ENCODE data around the gene LCE3A.
"Not testable (repeated sequence)": the region's sequence is repeated elsewhere in the genome, so short reads cannot be mapped to it uniquely, and the experiment has no call there.

The LCE3A gene, protein sequence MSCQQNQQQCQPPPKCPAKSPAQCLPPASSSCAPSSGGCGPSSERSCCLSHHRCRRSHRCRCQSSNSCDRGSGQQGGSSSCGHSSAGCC

DNA sequence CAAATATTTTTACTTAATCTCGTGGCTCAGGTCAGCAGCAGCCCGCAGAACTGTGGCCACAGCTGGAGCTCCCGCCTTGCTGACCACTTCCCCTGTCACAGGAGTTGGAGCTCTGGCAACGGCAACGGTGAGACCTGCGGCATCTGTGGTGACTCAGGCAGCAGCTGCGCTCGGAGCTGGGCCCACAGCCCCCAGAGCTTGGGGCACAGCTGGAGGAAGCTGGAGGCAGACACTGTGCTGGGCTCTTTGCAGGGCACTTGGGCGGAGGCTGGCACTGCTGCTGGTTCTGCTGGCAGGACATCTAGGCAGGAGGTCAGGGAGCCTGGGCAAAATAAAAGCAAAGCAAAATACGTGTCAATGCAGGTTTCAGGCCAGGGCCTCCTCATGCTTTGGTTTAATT, at the start of gene LCE3A:
LCE3A (minus strand) TSS at position 301 of the 400 bp plus-strand sequence; CDS start at position 301, 0 bp downstream.
- peak in 1 of 3 donors; percentile 5 for DNase-seq

DNA sequence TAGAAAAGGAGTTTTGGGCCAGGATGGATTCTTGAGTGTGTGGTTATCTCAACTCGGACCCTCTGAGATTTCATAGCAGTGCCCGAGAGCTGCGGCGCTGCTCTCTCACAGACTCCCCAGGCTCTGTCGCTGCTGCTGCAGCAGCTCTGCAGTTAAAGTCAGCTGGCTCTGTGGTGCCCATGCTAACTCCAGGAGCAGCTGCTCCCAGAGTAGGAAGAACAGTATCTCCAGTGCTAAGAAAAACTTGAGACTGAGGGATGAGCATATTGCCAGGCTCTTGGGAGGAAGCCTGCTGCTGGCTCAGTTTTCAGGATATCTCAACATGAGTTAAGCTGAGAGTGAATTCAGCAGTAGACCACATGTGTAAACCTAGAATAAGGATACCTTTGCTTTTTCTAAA, 44.7 kb upstream of the LCE3A start:
- no peak for DNase-seq

DNA sequence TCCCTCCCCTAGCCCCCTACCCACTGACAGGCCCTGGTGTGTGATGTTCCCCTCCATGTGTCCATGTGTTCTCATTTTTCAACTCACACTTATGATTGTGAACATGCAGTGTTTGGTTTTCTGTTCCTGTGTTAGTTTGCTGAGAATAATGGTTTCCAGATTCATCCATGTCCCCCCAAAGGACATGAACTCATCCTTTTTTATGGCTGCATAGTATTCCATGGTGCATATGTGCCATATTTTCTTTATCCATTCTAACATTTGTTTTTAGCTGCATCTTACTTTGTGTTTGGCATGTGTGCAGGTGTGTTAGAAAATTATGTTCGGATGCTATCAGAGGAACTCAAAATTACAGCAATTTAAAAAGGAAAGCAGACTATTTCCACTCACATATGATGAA, 43.3 kb upstream of the LCE3A start:
- not testable (repeated sequence) for DNase-seq

DNA sequence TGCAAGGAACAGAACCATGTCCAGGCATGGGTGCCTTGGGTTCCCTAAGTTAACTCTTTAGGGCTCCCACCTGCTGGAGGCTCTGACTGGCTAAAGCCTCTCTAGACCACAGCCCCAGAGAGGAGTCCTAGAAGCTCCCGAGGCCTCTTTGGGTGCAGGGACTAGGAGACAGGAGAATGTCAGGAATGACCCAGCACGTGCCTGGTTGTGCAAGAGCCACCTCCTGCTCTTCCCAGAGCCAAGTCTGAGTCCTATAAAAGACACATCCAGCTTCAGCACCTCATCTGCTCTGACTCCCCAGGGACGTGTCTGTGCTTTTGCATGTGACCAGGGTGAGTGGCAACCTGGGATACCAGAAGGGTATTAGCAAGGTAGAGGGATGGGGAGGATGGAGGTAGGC, 40.2 kb upstream of the LCE3A start, which contains the start of gene LCE2D:
LCE2D (plus strand) TSS at position 283 of the 400 bp plus-strand sequence. CDS start 726 bp downstream, outside the sequence.
- no peak for DNase-seq

DNA sequence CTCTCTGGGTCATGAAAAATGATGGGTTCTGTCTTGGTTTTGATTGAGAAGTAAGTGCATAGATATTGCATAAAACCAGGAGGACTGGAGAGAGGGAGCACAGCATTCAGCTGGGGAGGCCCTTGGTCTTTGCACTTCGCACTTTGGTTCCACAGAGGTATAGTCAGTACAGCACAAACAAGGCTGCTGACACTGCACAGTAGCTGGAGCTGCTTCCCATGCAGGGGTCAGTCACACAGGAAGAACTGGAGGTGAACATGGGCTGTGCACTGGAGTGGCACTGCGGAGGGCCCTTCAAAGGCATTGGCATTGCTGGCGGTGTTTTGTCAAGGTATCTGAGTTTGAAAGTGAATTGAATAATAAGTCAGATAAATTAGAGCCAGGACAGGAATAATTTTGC, 35.7 kb upstream of the LCE3A start:
- no peak for DNase-seq

DNA sequence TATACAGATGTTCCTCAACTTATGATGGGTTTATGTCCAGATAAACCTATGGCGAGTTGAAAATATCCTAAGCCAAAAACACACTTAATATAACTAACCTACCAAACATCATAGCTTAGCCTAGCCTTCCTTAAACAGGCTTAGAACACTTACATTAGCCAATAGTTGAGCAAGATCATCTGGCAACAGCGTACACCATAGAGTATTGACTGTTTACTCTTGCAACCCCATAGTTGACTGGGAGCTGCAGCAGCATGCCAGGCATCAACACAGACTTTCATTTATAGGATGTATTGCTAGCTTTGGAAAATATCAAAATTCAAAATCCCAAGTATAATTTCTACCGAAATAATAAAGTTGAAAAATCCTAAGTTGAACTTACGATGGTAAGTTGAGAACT, 34.8 kb upstream of the LCE3A start:
- DNase-seq = no peak

DNA sequence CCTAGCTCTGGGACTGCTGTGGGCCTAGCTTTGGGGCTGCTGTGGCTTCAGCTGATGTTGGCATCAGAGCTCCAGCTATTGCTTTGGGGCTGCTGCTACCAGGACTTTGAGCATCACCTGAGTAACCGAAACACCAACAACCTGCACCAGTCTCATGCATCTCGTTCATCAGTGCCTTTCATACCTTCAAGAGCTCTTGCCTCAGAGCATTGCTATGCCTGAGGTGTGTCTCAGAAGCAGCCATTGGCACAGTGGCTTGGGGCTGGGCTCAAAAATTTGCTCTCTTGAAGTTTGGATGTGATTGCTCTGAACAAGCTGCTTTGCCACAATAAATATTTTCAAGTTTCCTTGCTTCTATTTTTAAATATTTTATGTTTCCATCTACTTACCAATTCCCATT, 33.6 kb upstream of the LCE3A start:
- no peak for DNase-seq

DNA sequence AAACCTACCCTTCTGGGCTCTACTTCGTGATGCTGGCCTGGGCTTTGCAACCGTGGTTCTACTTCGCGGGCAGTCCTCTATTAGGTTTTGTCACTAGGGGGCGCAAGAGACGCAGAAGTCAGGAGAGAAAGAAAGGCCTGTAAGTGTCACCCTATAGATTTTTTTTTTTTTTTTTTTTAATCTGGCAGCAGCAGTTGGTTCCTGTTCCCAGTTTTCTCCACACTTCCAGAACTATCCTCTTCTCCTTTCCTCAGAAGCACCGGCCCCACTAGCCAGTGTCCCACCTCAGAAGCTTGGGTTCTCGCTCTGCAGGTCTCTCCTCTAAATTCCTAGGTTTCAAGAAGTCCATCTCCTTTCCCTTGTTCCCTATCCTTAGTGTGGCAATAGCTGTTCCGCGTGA, 31.2 kb upstream of the LCE3A start:
- DNase-seq = peak; percentile 71 to 83 (median 78)

DNA sequence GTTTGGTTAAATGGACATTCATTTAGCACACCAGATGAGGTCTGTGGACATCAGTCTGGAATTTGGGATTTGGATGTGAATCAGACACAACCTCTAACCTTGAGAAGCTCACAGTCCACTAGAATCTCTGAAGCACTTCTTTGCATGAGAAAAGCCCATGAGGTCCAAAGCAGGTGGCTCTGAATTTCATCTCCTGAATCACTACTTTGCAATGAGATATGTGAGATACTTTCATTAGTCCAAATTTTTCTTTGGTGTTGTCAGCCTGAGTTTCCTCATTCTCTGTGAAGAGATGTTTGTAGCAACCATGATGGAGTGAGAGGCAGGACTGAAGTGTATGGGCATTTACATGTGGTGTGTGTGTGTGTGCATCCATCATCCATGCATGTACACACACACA, 23.8 kb upstream of the LCE3A start:
- DNase-seq = no peak

DNA sequence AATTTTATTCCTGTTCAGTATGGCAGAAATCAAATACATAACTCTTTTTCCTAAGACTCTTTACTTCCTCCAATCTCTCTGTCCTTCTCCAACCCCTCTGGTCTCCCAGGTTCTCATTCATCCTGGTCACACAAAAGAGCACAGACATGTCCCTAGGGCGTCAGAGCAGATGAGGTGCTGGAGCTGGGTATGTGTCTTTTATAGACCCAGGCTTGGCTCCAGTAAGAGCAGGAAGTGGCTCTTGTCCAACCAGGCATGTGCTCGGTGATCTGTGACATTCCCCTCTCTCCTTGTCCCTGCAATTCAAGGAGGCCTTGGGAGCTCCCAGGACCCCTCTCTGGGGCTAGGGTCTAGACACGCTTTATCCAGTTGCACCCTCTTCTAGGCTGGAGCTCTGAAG, 22.2 kb upstream of the LCE3A start:
- DNase-seq = no peak

DNA sequence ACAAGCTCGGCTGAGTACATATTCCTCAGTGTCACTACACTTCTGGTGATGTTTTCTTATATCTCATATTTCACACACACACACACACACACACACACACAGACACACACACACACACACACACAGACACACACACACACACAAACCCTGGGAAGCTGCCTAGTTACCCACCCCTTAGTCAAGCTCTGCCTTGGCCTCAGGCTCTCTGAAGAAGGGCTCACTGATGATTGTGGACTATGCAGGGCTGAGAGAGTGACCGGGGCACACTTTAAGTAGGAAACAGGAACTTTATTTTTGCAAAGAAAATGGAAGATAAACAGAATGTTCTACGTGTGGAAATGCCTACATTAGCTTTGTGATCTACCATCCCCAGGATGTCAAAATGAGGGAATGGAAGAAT, 21.0 kb upstream of the LCE3A start:
- DNase-seq = no peak

DNA sequence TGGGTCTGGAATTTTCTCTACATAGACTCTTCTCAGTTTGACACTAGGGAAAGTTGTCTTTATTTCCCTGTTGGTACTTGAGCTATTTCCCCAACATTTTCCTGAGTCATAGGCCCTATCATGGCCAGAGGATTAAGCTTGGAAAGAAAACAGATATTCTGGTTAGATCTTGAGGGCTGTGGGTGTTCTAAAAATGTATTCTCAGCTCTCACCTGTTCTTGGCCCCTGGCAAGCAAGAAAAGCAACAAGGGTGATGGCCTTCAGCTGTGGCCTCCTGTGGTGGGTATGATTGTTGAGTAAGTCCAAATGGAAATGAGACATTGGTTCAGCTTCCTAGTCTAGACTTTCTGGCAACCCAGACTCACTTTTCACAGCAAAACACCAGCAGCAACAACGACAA, 17.4 kb upstream of the LCE3A start:
- DNase-seq = no peak

DNA sequence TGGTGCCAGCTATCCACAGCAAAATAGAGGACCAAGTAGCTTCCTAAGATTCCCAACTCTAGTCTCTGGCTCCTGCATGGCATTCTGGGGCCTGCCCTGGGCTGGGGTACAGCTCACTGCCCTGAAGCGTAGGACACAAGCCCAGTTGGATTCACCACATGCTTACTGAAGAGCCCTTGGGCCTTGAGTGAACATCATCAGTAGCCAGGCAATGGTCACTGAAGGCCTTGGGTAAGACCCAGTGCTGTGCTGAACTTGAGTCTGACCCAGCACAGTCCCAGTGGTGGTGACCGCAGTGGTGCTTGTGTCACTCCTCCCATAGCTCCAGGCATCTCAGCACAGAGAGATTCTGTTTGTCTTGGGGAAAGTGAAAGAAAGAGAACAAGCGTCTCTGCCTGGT, 7.7 kb upstream of the LCE3A start:
- no peak for DNase-seq

DNA sequence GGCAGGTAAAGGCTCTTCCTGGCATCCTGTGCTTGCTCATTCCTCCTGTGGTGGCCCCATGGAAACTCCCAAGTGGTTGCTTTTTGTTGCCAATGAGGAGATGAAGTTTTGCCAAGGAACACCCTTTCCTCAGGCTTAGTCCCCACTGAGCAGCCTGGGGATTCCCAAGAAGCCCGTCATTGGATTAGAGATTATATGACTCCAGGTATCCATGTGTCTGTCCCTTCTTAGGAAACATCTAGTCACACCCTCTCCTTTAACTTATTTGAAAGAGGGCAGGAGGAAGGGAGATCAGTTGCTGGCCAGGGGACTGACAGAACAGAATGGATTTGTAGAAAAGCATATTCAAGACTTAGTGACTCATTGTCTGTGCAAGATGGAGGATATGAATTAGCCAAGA, 3.8 kb upstream of the LCE3A start:
- no peak for DNase-seq

DNA sequence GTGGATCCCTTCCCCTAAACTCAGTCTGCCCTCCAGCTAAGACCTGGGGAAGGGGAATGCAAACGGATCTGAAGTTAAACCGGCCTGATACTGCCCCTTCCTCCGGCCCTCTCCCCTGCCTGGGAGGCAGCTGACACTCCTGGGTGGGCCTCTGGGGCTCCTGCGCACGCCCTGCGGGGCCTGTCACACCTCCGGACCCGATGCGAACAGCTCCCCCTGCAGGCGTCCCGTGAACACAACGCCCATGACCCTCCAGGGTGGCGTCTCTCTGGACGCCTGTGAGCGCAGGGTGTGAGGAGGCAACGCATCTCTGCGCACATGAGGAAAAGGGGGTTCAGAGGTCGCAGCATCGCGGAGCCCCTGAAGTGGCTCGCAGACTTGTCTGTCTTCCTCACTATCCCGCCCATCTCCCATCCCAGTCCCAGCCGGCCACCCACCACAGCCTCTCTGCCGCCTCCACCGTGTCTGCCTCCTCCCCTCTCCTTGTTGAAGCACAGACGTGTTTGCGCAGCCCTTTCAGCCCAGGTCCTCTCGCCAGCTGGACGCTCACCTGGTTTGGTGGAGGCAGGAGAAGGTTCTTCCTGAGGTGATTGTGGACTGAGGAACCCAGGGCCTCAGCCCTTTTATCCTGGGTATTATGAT, 421 bp upstream of the LCE3A start:
- peak in 2 of 3 donors; percentile 9 to 34 for DNase-seq

DNA sequence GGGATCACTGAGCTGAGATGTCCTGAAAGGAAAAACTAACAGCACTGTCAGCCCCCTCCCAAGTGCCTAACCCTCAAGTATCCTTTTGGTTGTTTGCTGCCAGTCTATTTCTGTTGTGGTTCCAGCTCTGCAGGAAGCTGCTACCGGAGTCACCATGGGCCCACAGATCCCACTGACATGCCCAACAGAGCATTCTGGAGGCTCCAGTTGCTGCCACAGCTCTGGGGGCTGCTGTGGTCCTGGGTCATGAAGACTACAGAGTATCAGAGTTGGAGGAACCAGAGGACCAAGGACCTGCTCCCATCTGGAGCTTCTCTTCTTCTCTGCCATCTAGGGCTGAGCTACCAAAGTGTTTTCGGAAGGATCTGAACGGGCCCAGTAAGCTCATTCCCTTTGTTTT, 910 bp downstream of the LCE3A start:
- no peak for DNase-seq

DNA sequence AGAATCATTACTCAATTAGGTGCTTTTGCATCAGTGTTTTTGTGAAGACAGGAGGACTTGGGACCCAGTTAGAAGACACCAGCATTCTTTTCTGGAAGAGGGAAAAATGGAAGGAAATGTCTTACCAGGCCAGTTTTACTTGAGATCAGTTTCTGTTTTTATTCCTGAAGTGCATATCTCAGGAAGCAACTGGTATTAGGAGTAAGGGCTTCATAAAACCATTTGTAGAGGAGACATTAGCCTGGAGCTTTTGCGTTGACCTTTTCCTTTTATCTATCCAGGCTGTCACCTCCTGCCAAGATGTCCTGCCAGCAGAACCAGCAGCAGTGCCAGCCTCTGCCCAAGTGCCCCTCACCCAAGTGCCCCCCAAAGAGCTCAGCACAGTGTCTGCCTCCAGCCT, 9.4 kb downstream of the LCE3A start, which contains the start of gene LCE3B:
LCE3B (plus strand) TSS at position 301 of the 400 bp plus-strand sequence; CDS start at position 301, 0 bp downstream.
- no peak for DNase-seq

DNA sequence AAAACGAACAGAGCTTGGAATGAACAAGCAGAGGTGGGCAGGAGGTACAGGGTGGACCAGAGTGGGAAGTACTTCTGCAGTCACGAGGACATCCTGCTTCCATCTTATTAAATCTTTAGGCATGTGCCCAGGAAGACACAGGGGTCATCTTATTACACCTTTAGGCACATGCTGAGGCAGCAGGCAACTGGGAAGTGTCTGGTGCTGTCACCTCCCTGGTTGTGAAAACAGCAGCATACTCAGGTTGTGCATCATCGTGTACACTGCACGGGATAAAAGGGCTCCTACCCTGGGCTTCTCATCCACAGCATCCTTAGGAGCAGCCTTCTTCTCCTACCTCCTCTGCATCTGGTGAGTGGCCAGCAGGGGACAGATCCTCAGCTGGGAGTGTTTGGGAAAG, 23.0 kb downstream of the LCE3A start, which contains the start of gene LCE3C:
LCE3C (plus strand) TSS at position 301 of the 400 bp plus-strand sequence. CDS start 498 bp downstream, outside the sequence.
- DNase-seq = no peak

DNA sequence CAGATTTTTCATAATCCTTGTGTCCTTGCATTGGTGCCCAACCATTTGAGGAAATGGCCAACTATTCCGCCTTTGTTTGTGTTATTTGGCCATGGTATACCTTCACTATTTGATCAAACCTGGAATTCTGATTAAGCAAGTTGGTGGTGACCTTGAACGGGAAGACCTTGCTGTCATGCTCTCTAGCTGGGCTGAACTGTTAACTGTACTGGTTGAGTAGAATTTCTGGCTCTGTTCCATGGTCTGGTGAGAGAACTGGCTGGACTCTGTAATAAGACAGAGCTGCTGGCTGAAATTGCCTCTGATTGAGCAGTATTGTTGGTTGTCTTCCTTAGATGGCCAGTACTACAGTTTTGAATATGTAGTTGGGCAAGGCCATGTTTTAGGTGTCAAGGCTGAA, 25.9 kb downstream of the LCE3A start:
- DNase-seq = no peak

DNA sequence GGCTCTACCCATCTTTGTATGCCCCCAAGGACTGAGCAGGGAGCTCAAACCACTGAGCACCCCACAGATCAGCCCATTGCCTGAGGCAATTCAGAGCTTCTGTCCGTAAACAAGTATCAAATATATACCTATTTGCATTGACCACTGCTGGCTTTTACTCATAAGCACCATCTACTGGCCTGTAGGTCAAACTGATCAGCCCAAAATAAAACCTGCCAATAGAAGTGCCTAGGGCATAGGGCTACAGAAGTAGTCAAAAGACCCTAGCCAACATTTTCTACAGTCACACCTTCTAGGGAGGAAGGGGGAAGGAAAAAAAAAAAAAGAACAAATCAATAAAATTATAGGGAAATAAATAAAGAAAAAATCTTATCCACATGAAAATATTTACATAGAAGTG, 37.3 kb downstream of the LCE3A start:
- no peak for DNase-seq

DNA sequence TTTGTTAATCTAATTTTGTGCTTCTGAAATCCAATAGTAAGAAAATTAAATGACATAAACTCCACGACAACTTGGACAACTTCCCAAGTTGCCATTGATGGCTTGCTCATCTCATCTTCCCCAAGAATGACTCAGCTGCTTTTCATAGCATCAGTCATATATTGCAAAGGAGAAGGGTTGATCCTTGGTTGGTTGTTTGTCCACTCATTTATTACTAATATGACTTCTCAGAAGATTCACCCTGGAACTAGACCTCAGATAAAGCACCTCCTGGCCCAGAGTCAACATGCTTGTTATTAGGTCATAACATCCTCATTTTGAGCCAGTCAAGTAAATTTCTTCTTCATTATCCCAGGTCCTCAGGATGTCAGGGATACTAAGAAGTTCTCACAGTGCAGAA, 40.3 kb downstream of the LCE3A start:
- peak; percentile 4 to 31 (median 9) for DNase-seq

DNA sequence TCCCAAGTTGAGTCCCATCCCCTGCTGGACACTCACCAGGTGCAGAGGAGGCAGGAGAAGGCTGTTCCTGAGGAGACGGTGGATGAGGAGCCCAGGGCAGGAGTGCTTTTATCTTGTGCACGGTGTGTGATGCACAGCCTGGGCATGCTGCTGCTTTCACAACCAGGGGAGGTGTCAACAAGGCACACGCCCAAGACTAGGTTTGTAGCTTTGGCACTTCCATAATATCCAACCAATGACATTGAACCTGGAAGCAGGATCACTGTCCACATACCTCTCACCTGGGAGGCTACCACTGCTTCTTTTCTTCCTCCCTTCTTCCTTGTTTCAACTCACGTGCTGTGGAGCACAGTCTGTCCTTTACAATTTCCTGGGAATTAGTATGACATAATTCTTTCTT, 42.5 kb downstream of the LCE3A start, which contains the start of gene LCE3D:
LCE3D (minus strand) TSS at position 84 of the 400 bp plus-strand sequence. CDS start 580 bp downstream, outside the sequence.
- DNase-seq = no peak

DNA sequence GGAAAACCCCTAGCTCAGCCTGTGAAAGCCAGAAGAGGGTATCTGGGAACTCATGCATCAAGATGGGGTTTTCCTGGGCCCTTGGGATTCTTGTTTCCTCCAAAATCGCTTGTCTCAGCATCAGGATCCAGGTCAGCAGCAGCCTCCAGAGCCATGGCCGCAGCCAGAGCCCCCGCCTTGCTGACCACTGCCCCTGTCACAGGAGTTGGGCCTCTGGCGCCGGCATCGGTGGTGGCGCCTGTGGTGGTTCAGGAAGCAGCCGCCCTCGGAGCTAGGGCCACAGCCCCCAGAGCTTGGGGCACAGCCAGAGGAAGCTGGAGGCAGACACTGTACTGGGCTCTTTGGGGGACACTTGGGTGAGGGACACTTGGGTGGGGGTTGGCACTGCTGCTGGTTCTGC, 43.4 kb downstream of the LCE3A start:
- not testable (repeated sequence) for DNase-seq

DNA sequence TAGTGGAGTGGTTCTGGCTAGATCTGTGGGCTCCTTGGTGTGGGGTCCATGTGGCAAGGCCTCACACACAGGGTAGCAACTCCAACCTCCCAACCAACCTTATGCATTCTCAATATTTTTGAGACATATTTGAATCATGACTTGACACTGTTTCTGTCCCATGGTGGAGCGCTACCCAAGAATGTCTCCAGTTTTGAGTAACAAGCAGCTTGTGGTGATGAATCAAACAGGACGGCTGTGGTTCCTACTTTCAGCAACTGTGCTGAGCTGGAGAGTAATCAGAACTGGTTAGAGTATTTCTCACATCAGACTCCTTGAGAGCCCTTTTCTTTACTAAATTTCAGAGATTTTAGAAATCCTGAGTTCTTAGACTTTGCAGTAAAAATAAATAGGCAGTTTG, 45.7 kb downstream of the LCE3A start:
- no peak for DNase-seq
